Caco-2 (cell line): ENCODE measurements around the gene HSPB6. TPM values are rescaled to one million over a fixed set of nuclear protein-coding genes. Genes with fewer than 3 reads are reported as not detected.

Experiments used
- BruUV-seq: library from RNA; stranded (reverse); fragments of 400-500 nt; replicated peaks from 2 replicates; lab custom pipeline; 2021; lab: Mats Ljungman, UMichigan
- CTCF ChIA-PET: fragments of 300-600 bp; sonication (Branson Sonifier 250); formaldehyde crosslinking; loops from one replicate; lab custom pipeline; 2022; ENCODE audit warnings: antibody characterized with exemption; lab: Charles Lee
- POLR2A ChIA-PET: fragments of 300-600 bp; sonication (Branson Sonifier 250); formaldehyde crosslinking; loops from one replicate; lab custom pipeline; 2022; ENCODE audit warnings: antibody characterized with exemption; lab: Charles Lee
- DNase-seq, 2 experiments: peaks; one replicate each; pipeline versions ENCODE4 v3.0.0 to v3.0.0-alpha.2; 2020 to 2022
- H3K27me3 ChIP-seq: replicated peaks from 2 replicates; pipeline ENCODE4 v1.6.0; 2011; ENCODE audit warnings: low read length; ENCODE audit not compliant: control insufficient read depth, insufficient read depth
- H3K36me3 ChIP-seq: 2 replicates; pipeline ENCODE4 v1.5.1; 2011; ENCODE audit warnings: low read length; ENCODE audit not compliant: control insufficient read depth, insufficient read depth
- H3K4me1 ChIP-seq: fragments of 250-450 bp; sonication (Bioruptor Pico); 2 replicates; pipeline ENCODE4 v1.5.1; 2020; ENCODE audit warnings: mild to moderate bottlenecking
- H3K4me3 ChIP-seq: 2 replicates; pipeline ENCODE4 v1.5.1; 2011; ENCODE audit warnings: low read depth, mild to moderate bottlenecking, control low read depth, low read length
- H3K9me3 ChIP-seq: fragments of 250-450 bp; sonication (Bioruptor Pico); 2 replicates; pipeline ENCODE4 v1.5.1; 2020; ENCODE audit warnings: mild to moderate bottlenecking, moderate library complexity
- H3K27ac Mint-ChIP-seq: one replicate; pipeline ENCODE4 v1.8.0; 2022; ENCODE audit warnings: mixed read lengths; ENCODE audit not compliant: unreplicated experiment
- H3K27me3 Mint-ChIP-seq: one replicate; pipeline ENCODE4 v1.8.0; 2022; ENCODE audit warnings: mixed read lengths; ENCODE audit not compliant: insufficient read depth, unreplicated experiment
- H3K36me3 Mint-ChIP-seq: one replicate; pipeline ENCODE4 v1.8.0; 2022; ENCODE audit warnings: mild to moderate bottlenecking, mixed read lengths; ENCODE audit not compliant: insufficient read depth, unreplicated experiment
- H3K4me1 Mint-ChIP-seq: one replicate; pipeline ENCODE4 v1.8.0; 2022; ENCODE audit warnings: low read depth, mixed read lengths; ENCODE audit not compliant: unreplicated experiment
- H3K4me3 Mint-ChIP-seq: one replicate; pipeline ENCODE4 v1.8.0; 2022; ENCODE audit warnings: mild to moderate bottlenecking, moderate library complexity, mixed read lengths; ENCODE audit not compliant: unreplicated experiment
- H3K9me3 Mint-ChIP-seq: one replicate; pipeline ENCODE4 v1.8.0; 2022; ENCODE audit warnings: mixed read lengths; ENCODE audit not compliant: unreplicated experiment
- CTCF ChIP-seq, 2 experiments: fragments of 200-600 bp in 1 of 2; IDR thresholded peaks; 1 replicate in 1 of 2; 2 replicates in 1 of 2; pipeline versions ENCODE4 v1.5.1 to v1.8.0; 2011 to 2022; ENCODE audit warnings: antibody characterized with exemption in 1 of 2, control low read depth in 1 of 2, inconsistent platforms in 1 of 2, low read depth in 1 of 2, low read length in 1 of 2, mild to moderate bottlenecking in 1 of 2, moderate library complexity in 1 of 2; ENCODE audit not compliant: insufficient read depth in 1 of 2, severe bottlenecking in 1 of 2, unreplicated experiment in 1 of 2
- intact Hi-C: fragments of 100-400 bp; cut with micrococcal nuclease; formaldehyde crosslinking; loops from one replicate; pipeline ENCODE4 v1.10.0; 2022; ENCODE audit not compliant: unreplicated experiment
- total RNA-seq: library from RNA; stranded (reverse); gene quantifications from 2 replicates; pipeline ENCODE4 v1.2.3, GENCODE V29; 2022

HSPB6 gene
- total RNA-seq, 1 experiment from 2014 or later: 0.48 TPM

DNA sequence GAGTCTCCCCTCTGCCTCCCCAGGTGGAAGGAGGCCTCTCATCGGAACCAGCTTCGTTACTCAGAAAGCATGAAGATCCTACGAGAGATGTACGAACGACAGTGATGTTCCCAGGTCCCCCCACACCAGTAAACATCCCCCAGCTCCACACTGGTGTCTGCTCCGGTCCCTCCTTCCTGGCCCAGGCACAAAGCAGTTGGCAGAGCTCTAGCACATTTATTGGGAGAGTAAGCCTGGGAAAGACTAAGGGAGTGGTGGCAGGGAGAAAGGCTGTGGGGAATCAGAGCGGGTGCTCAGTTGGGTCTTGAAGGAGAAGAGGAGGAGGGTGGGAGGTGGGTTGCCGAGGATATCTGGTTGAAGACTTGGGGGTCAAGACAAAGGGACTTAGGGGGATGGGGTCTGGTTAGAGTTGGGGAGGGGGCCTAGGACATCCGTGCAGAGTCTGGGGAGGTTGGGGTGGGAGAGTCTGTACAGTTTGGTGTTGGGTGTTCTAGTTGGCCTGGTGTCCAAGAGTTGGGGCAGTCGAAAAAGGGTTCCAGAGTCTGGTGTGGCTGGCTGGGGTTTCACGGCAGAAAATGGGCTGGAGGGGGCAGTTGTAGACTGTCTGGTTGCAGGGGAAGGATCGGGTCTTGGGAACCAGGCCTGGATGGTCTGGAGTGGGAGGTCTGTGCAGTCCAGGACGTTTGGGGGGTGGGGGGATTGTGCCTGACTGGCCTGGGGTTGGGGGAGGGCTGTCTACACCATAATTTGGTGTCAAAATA lies 2.3 kb downstream of the HSPB6 start:
- BruUV-seq: no TSS peak
- Mint-ChIP-seq H3K9me3 (no peaks in the 10 kb centered on the region), H3K4me1 (peaks cover 11% of the 10 kb centered on the region), H3K36me3 (peaks cover 33% of the 10 kb centered on the region), H3K27ac (no peak overlapping the region), H3K4me3 (peak overlapping the region; percentile 64), H3K27me3 (no peaks in the 10 kb centered on the region)
- POLR2A ChIA-PET: no interaction called here
- CTCF ChIA-PET: no interaction called here
- DNase-seq: no peak
- no peak overlapping the region for H3K4me3 ChIP-seq
- H3K27me3 ChIP-seq: no peaks in the 10 kb centered on the region
- H3K36me3 ChIP-seq: no peaks in the 10 kb centered on the region
- no peak for TF ChIP-seq CTCF (IDR thresholded peaks at IDR 0.05; ENCODE audit: insufficient read depth in 1 of 2, low read depth in 1 of 2, low read length in 1 of 2, severe bottlenecking in 1 of 2, unreplicated experiment in 1 of 2)
- peaks cover 6% of the 10 kb centered on the region for H3K4me1 ChIP-seq
- no peaks in the 10 kb centered on the region for H3K9me3 ChIP-seq
- intact Hi-C loops: loop anchor here (5.0 kb wide), 1 partner anchor 107 kb away; the partner anchor contains the start of gene COX6B1

GRCh38 chr19:35753634-35754369 lies 3.0 kb downstream of the HSPB6 start:
- Mint-ChIP-seq H3K9me3 (no peaks in the 10 kb centered on the region), H3K4me3 (no peak overlapping the region), H3K4me1 (peaks cover 17% of the 10 kb centered on the region), H3K27ac (no peak overlapping the region), H3K27me3 (no peaks in the 10 kb centered on the region), H3K36me3 (peaks cover 35% of the 10 kb centered on the region)
- DNase-seq: no peak
- BruUV-seq: no TSS peak
- Histone ChIP-seq H3K36me3 (no peaks in the 10 kb centered on the region), H3K27me3 (no peaks in the 10 kb centered on the region), H3K9me3 (no peaks in the 10 kb centered on the region), H3K4me1 (peaks cover 6% of the 10 kb centered on the region), H3K4me3 (no peak overlapping the region)
- CTCF ChIA-PET: no interaction called here
- no peak for TF ChIP-seq CTCF (IDR thresholded peaks at IDR 0.05; ENCODE audit: insufficient read depth in 1 of 2, low read depth in 1 of 2, low read length in 1 of 2, severe bottlenecking in 1 of 2, unreplicated experiment in 1 of 2)
- POLR2A ChIA-PET: no interaction called here
- intact Hi-C loops: no loop called here

- ChIA-PET CTCF (no interaction called here), POLR2A (interaction anchor here (0.5 kb wide), 1 partner anchor 67 kb away, joined by 3 read pairs; no protein-coding TSS in a partner anchor)
- H3K4me3 Mint-ChIP-seq: no peak overlapping the region
- H3K9me3 Mint-ChIP-seq: no peaks in the 10 kb centered on the region
- no TSS peak for BruUV-seq
- H3K27ac Mint-ChIP-seq: no peak overlapping the region
- H3K4me3 ChIP-seq: no peak overlapping the region
- H3K36me3 Mint-ChIP-seq: peaks cover 34% of the 10 kb centered on the region
- no peaks in the 10 kb centered on the region for H3K36me3 ChIP-seq
- H3K27me3 Mint-ChIP-seq: no peaks in the 10 kb centered on the region
- no peaks in the 10 kb centered on the region for H3K27me3 ChIP-seq
- H3K4me1 Mint-ChIP-seq: peaks cover 20% of the 10 kb centered on the region
- intact Hi-C loops: no loop called here
- no peaks in the 10 kb centered on the region for H3K9me3 ChIP-seq
- no peak for TF ChIP-seq CTCF (IDR thresholded peaks at IDR 0.05; ENCODE audit: insufficient read depth in 1 of 2, low read depth in 1 of 2, low read length in 1 of 2, severe bottlenecking in 1 of 2, unreplicated experiment in 1 of 2)
- no peak for DNase-seq
- H3K4me1 ChIP-seq: peaks cover 7% of the 10 kb centered on the region
Observed at GRCh38 chr19:35752746-35753350, 4.0 kb downstream of the HSPB6 start.
